HG03342 (cell line): ENCODE measurements around the gene KRTAP10-11.

Experiments used
- ATAC-seq: cut with Tn5 transposase; IDR thresholded peaks from one replicate; pipeline ENCODE4 v1.9.1; 2021; ENCODE audit warnings: mild to moderate bottlenecking, moderate library complexity; ENCODE audit not compliant: unreplicated experiment

The KRTAP10-11 gene

GRCh38 chr21:44692798-44693512, 46.7 kb downstream of the KRTAP10-11 start:
- ATAC-seq = no peak

DNA sequence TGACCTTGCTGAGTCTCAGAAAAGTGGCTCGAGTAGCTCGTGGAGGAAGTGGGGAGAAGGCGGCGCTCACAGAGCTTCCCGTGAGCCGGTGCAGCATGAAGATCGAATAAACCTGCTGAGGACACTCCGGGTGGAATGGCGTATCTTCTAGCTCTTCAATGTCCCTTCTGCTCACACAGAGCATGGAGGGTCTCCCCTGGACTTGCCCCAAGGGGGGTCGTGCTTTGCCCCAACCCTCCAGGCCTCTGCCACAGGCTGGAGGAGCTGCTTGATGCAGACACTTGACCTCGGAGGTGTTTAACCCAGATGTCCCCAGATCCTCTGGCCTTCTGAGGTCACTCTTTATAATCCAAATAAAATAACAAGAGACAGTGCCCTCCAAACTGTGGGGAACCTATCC, 48.6 kb downstream of the KRTAP10-11 start:
- ATAC-seq = no peak

GRCh38 chr21:44695184-44695583, 49.0 kb downstream of the KRTAP10-11 start:
- no peak for ATAC-seq

DNA sequence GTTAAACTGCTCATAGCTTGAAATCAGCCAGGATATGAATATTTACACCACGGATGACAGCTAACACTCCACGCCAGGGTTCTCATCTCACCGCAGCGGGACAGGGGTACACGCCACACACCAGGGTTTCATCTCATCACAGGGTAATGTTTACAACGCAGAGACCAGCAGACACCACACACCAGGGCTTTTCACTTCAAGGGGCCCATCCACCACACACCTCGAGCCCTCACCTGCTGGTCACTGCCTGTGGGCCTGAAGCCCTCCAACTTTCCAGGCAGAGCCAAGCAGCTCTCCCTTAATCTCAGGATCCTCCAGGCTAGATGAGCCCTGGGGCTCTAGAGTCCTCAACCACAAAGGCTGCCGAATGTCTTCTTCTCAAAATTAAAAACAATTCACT, 49.4 kb downstream of the KRTAP10-11 start:
- ATAC-seq = no peak

DNA sequence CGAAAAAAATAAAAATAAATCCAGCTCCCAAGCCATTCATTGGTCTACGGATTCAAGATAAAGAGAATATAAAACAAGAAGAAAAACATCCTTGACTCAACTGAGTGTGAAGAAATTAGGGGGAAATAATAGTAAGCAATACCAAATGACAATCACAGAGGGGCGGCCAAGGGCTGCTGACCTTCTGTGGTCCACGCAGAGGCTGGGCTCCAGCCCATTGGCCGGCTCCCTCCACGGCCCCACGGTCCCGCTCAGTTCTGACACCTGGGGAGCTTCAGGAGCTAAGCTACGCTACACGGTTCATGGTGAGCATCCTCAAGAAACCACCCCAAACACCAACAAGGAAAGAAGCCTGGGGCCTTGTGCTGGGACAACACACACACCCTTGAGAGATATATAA, 50.4 kb downstream of the KRTAP10-11 start:
- ATAC-seq = no peak
